GM20000 (cell line): ENCODE results near the gene WAC.

Experiments used
- DNase-seq: peaks from one replicate; pipeline ENCODE4 v3.0.0; 2012; ENCODE audit warnings: low spot score
- CTCF ChIP-seq: IDR thresholded peaks from 2 replicates; pipeline ENCODE4 v1.5.1; 2012; ENCODE audit warnings: mild to moderate bottlenecking, control low read depth; ENCODE audit errors: extremely low read depth, missing control alignments

WAC gene

DNA sequence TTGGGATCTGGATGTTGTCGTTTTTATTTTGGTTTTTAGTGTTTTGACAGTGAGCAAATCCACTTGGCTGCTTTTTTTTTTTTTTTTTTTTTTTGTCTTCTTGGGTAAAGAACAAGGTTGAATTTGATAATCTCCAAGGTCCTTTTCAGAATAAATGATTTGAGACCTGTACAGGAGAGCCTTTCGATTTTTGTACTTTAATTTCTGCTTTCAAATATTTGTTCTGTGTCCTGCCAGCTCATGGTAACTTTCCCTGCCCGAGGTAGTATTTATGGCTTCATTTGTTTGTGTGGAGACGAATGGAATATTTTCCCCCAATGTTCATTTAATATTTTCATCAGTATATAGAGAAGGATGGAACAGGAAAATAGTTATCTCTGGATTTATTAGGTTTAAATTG is 19.9 kb downstream of the WAC start:
- no peak for TF ChIP-seq CTCF
- DNase-seq = no peak

DNA sequence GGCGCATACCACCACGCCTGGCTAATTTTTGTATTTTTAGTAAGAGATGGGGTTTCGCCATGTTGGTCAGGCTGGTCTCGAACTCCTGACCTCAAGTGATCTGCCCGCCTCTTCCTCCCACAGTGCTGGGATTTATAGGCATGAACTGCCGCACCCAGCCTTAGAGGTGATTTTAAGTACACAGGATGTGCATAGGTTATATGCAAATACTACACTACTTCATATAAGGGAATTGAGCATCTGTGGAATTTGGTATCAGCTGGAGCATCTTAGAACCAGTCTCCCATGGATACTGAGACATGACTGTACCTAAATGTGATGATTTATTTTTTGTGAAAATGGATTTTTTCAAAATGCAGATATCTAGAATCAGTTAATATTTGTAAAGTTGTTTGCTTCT is 21.1 kb downstream of the WAC start:
- TF ChIP-seq CTCF = no peak

GRCh38 chr10:28554952-28555351 is 22.0 kb downstream of the WAC start:
- DNase-seq = no peak
- no peak for TF ChIP-seq CTCF

More for the DNA sequence above, 21.1 kb downstream of the WAC start:
- DNase-seq = no peak

- no peak for DNase-seq
- TF ChIP-seq CTCF = no peak
Observed at GRCh38 chr10:28555358-28555757, 22.4 kb downstream of the WAC start.

- no peak for TF ChIP-seq CTCF
- no peak for DNase-seq
Observed at GRCh38 chr10:28556142-28556541, 23.2 kb downstream of the WAC start.

- DNase-seq = no peak
- no peak for TF ChIP-seq CTCF
Observed at GRCh38 chr10:28558186-28558585, 25.3 kb downstream of the WAC start.

DNA sequence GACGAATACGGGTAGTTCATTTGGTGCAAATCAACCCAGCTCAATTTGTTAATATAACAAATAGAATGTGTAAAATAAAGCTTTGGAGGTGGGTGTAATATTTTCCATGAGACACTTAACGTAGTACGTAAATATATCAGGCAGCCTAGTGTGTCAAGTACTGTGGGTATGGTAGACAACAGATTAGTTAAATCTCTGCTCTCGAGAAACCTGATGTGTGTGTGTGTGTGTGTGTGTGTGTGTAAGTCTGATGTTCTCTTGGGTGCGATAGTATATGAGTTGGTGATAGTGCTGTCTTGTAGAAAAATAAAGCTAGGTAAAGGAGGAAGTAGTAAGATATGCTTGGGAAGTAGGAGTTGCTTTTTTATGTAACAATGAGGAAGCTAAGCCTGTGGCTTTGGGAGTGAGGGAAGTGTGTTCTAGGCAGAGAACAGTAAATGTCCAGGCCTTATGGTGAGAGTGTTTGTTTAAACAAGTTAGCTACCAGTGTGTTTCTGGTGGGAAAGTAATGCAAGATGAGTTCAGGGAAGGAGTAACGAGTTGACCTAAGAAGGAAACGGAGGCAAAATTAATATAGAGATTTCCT is 26.1 kb downstream of the WAC start:
- TF ChIP-seq CTCF = no peak

GRCh38 chr10:28559618-28560017 is 26.7 kb downstream of the WAC start:
- no peak for DNase-seq
- TF ChIP-seq CTCF = no peak

More for the DNA sequence above, 26.1 kb downstream of the WAC start:
- no peak for DNase-seq
